ENCODE results near the gene OR2G6.

The OR2G6 gene

GRCh38 chr1:248576260-248576980 lies 68.5 kb downstream of the OR2G6 start:
- DNase-seq: no peak

Measured in NCI-H526 (cell line).